Cardiac septum (tissue), 1 donor: Measurements from ENCODE around the gene NIPSNAP2. TPM values are rescaled to one million over a fixed set of nuclear protein-coding genes. Genes with fewer than 3 reads are reported as not detected.
"Not testable (repeated sequence)": the region's sequence is repeated elsewhere in the genome, so short reads cannot be mapped to it uniquely, and the experiment has no call there.

Source experiments
- DNase-seq: peaks from one replicate; pipeline ENCODE4 v3.0.0-alpha.2; 2020; ENCODE audit warnings: low spot score
- intact Hi-C: fragments of 100-400 bp; cut with DNase I; formaldehyde crosslinking; loops from one replicate; pipeline ENCODE4 v1.14.0; 2022
- long read RNA-seq: library from polyadenylated mRNA; unstranded; transcript quantifications from one replicate; pipeline ENCODE4 v2.0.0, GENCODE V29; 2021
- total RNA-seq: library from RNA; stranded (reverse); fragmentation: NEBNext Ultra II Directional; extraction: Animal tissue kit (Norgen Biotek cat#: 25700); gene quantifications from one replicate; pipeline ENCODE4 v1.2.1, GENCODE V29; 2021
- donor health status: DM: no; HTN: no; CAD: no.

NIPSNAP2 gene
- total RNA-seq, result 251 TPM
- long read RNA-seq, full-length matches to known transcripts, result 591 of 679 reads
- long read RNA-seq, partial matches to known transcripts, result 27 of 679 reads
- long read RNA-seq, other reads (novel, unspliced or antisense), result 61 of 679 reads

DNA sequence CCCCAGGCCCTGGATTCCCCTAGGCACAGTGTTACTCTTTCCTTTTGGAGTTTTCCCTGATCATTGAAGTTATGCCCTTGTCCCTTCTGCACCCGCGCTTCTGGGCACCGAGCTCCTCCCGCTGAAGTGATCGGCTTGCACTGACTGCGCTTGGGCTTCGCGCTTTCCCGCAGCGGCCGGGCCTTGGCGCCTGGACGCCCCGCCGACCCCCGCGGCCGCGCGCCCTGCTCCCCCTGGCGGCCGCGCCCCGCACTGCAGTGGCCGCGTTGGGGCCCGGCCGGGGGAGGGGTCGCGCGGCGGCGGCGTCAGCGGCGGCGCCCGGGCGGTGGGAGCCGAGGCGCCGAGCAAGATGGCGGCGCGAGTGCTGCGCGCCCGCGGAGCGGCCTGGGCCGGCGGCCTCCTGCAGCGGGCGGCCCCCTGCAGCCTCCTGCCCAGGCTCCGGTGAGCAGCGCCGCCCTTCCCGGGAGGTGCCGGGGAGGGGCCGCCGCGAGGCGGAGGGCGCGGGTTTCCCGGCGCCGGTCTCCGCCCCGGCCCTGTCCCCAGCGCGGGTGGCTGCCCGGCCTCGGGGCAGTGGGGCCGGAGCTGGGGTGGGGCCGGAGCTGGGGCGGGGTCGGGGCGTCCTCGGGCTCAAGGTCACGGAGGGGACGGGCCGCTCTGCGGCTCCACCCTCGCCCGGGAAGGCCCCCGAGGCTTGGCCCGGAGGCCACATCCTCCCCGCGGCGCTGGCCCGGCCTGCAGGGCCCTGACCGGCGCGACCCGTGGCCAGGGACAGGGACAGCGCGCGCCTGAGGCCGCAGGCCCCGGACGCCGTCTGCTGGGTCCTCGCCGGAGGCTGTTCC is at the start of gene NIPSNAP2:
TSS of gene NIPSNAP2 (plus strand) at position 325 of the 839 bp plus-strand sequence. CDS start at position 350, 25 bp downstream.
- DNase-seq, result peak; percentile 93
- intact Hi-C loops, result loop anchor here (1.0 to 5.0 kb wide), 4 partner anchors 13 to 322 kb away; partner anchors contain the start of genes CCT6A, MRPS17, PSPH and ZNF713

DNA sequence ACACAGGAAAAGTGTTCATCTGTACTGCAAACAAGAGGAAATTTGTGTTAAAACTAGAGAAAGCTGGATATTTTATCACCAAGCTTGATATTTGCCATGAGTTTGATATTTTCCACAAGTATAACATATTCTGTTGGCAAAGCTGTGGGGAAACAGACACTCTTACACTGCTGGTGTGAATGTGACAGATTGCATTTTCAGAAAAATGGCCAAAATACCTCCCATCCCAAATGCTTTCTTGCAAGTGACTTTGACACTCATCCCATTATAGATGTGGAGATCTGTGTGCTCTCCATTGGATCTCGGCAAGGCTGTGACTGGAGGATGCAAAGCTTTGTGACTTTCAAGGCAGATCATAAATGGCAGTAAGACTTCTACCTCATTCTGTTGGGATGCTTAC is 46.6 kb upstream of the NIPSNAP2 start:
- DNase-seq, result no peak
- intact Hi-C loops, result no loop called here

DNA sequence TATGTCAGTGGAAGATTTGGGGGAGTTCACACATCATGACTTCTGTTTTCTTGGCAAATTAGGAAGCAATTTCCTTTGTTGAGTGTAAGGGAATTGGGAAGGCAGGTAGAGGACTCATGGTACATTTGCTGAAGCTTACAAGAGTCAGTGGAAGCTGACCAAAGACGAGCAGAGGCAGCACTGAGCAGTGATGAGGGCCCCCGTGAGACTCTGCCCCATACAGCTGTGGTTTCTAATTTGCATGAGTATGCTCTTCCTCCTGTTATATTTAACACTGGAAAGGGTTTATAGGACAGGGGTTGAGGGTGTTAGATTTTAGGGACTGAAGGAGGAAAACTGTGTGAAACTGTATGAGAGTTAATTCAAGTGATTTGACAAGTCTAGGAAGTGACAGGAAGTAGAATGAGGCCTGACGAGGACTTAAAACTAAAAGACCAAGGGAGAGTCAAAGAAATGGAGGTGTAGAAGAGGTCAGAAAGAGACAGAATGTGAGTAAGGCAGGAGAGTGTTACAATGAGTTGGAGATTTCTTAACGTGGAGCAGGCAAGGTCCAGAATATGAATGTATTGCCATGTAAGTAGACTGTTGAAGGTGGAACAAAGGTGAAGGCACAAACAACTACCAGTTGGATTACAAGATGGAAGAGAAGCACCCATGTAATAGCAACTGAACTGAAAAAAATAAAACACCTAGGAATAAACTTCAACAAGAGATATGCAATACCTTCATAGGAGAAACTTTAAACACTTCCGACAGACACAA is 36.2 kb upstream of the NIPSNAP2 start:
- intact Hi-C loops, result no loop called here

DNA sequence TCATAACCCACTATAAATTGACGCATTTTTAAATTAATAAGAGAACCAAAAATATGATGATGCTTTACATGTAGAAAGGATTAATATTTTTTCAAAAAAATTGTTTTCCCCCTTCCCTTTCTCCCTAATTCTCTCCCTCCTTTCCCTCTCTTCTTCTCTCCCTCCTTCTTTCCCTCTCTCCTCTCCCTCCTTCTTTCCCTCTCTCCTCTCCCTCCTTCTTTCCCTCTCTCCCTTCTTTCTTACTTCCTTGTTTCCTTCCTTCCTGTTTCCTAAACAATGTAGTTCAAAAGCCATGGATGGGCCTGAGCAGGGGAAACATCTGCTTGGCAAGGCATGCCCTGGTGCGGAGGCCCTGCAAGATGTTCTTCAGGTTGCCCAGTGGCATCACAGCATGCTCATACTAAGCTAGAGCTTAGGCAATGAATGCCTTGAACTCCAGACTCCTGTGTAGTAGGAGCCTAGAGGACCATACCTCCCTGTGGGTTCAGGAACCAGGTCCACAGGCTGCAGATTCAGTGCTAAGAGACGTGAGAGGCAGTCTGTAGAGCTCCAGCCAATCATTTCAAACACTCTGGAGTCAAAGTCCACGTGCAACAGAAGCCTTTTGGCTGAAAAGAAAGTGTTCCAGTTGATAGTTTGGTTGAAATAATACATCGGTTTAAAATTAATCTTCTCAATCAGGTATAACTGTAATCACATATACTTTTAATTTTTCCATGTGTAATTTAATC is 32.8 kb upstream of the NIPSNAP2 start:
- DNase-seq, result no peak
- intact Hi-C loops, result no loop called here

More for the DNA sequence above, 36.2 kb upstream of the NIPSNAP2 start:
- DNase-seq, result no peak

DNA sequence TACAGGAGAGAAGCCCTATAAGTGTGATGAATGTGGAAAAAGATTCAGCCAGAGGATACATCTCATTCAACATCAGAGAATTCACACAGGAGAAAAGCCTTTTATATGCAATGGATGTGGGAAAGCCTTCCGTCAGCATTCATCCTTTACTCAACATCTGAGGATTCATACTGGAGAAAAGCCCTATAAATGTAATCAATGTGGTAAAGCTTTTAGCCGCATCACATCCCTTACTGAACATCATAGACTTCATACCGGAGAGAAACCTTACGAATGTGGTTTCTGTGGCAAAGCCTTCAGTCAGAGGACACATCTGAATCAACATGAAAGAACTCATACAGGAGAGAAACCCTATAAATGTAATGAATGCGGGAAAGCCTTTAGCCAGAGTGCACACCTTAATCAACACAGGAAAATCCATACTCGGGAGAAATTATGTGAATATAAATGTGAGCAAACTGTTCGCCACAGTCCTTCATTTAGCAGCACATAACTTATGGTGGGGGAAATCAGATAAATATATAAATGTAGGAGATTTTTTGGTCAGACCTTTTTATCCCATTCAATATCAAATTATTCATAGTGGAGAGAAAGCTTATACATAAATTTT is 24.8 kb upstream of the NIPSNAP2 start:
- intact Hi-C loops, result no loop called here
- no peak for DNase-seq

DNA sequence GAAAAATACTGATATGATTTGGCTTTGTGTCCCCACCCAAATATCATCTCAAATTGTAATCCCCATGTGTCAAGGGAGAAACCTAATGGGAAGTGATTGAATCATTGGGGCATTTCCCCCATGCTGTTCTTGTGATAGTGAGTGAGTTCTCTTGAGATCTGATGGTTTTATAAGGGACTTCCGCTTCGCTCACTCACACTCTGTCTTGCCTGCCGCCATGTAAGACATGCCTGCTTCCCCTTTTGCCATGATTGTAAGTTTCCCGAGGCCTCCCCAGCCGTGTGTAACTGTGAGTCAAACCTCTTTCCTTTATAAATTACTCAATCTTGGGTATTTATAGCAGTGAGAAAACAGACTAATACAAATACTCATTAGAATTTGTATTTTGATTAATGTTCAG is 17.8 kb upstream of the NIPSNAP2 start:
- intact Hi-C loops, result no loop called here
- DNase-seq, result no peak

DNA sequence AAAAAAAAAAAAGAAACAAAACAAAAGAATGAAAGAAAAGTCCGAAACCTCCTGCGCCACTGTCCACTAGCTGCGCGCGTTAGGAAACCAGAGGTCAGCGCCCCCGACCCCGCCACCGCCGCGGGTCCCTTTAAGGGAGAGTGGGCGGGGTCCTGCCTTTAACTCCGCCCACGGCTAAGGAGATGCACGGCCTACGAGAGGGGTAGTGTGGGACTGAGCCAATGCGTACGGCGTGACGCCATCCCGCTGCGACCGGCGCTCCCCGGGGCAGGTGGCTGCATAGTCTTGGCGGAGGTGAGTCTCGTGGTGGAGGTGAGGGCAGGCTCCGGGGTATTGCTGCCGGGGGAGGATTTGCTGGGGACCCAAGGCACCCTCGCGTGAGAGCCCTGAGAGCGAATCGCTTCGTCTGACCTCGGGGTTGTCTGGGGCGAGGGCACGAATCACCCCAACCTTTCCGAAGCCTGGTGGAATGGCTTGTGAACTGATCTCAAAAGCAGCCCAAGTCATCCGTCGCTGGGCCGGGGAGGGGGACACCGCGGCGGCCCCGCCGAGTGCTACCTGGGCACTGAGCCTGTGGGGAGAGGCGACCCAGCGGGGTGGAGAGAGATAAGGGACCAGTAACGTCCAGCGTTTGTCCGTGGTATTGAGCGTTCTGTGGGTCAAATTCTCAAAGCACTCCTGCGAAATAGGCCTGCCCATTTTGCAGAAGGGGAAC is 12.6 kb upstream of the NIPSNAP2 start, which contains the start of gene MRPS17:
TSS of gene MRPS17 (plus strand) at position 241 of the 715 bp plus-strand sequence. CDS start 1,319 bp downstream, outside the sequence.
- peak; percentile 96 for DNase-seq
- intact Hi-C loops, result loop anchor here (1.0 kb wide), 1 partner anchor 13 kb away; the partner anchor contains the start of gene NIPSNAP2

DNA sequence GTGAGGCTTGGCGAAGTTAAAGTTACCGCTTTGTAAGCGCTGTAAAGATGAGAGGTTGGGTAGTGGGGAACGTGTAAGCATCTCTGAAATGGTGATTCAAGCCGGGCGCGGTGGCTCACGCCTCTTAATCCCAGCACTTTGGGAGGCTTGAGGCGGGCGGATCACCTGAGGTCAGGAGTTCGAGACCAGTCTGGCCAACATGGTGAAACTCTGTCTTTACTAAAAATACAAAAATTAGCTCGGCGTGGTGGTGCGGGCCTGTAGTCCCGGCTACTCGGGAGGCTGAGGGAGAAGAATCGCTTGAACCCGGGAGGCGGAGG is 12.1 kb upstream of the NIPSNAP2 start:
- intact Hi-C loops, DNase-seq: not testable (repeated sequence)

DNA sequence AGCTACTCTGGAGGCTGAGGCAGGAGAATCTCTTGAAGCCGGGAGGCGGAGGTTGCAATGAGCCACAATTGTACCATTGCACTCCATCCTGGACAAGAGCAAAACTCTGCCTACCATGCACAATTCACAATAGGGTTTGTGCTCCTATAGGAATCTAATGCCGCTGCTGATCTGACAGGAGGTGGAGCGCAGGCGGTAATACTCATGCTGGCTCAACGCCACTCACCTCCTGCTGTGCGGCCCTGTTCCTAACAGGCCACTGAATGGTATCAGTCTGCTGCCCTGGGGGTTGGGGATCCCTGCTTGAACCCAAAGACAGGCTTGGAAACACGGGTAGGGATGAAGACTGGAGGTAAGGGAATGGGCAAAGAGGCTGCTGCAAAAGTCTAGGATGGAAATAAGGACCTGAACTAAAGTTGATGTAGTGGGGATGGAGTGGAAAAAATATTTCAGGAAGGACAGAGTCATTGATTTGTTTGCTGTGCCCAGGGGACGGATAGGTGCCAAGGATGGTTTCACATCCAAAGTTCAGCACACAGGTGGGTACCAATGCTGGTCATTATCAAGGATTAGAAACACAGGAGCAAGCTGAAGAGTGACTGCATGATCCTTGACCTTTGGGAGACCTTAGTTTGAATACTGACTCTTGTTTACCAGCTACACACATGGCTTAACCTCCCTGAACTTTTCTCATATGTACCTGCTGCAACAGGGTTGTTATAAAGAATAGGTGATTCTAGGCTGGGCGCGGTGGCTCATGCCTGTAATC is 10.5 kb upstream of the NIPSNAP2 start:
- intact Hi-C loops, result no loop called here
- no peak for DNase-seq

DNA sequence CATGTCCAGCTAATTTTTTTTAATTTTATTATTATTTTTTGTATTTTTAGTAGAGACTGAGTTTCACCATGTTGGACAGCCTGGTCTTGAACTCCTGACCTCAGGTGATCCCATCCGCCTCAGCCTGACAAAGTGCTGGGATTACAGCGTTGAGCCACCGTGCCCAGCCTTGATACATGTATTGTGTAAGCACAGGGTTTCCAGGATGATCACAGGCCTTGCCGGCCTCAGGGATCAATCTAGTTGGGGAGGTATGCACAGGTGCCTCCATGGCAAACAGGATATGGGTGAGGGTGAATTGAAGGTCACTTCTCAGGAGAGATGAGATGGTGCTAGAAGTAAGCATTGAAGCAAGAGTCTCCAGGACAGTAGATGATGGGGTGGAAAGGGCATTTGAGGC is 7.2 kb upstream of the NIPSNAP2 start:
- no peak for DNase-seq
- intact Hi-C loops, result no loop called here

DNA sequence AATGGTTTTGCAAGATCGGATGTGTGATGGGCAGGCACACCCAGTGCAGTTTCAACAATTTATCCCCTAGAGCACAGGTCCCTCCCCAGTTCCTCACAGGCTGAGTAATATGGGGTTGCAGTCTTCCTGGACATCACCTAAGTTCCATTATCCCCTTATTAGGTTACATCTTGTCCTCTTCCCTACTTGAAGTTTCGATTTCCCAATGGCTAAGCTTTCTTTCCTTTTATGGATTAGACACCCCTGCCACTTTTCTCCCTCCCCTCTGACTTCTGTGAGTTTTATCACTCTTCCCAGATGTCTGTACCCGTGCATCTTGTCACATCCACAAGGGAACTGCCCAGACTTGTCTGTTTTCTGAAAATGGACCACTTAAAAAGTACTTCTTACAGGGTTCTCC is 2.4 kb upstream of the NIPSNAP2 start:
- intact Hi-C loops, result loop anchor here (5.0 kb wide), 2 partner anchors 75 to 320 kb away; partner anchors contain the start of gene ZNF713
- no peak for DNase-seq

DNA sequence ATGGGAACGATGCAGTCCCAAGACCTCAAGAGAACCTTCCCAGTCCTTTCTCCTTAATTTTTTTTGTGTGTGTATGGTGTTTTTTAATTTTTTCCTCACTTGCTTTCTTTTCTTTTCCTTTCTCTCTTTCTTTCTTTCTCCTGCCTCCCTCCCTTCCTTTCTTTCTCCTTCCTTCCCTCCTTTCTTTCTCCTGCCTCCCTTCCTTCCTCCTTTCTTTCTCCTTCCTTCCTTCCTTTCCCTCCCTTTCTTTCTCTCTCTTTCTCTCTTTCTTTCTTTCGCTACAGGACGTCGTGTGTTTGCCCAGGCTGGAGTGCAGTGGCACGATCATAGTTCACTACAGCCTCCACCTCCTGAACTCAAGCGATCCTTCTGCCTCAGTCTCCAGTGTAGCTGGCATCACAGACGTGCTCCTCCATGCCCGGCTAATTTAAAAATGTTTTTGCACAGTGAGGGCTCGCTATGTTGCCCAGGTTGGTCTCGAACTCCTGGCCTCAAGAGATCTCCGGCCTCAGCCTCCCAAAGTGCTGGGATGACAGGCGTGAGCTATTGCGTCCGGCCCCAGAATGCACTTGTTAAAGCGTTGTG is 709 bp upstream of the NIPSNAP2 start:
- no peak for DNase-seq
- intact Hi-C loops, result loop anchor here (1.0 to 5.0 kb wide), 4 partner anchors 12 to 321 kb away; partner anchors contain the start of genes CCT6A, MRPS17, PSPH and ZNF713

DNA sequence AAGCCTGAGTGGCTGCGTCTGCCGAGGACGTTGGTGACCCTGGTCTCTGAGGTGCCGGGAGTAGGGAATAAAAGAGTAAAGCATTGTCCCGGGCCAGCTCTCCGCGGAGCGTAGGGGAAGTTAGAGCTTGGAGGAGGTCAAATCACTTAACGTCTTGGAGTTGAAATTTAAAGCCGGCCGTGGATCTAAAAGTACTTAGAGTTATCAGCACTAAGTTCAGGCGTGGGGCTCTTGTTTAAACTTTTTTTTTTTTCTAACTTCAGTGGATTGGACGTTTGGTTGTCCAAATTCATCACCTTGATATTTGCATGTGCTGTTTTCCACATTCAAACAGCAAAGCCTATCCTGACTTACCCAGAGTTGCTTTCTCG is 700 bp downstream of the NIPSNAP2 start:
- no peak for DNase-seq
- intact Hi-C loops, result loop anchor here (2.0 kb wide), 1 partner anchor 86 kb away; the partner anchor contains the start of genes CCT6A and PSPH

DNA sequence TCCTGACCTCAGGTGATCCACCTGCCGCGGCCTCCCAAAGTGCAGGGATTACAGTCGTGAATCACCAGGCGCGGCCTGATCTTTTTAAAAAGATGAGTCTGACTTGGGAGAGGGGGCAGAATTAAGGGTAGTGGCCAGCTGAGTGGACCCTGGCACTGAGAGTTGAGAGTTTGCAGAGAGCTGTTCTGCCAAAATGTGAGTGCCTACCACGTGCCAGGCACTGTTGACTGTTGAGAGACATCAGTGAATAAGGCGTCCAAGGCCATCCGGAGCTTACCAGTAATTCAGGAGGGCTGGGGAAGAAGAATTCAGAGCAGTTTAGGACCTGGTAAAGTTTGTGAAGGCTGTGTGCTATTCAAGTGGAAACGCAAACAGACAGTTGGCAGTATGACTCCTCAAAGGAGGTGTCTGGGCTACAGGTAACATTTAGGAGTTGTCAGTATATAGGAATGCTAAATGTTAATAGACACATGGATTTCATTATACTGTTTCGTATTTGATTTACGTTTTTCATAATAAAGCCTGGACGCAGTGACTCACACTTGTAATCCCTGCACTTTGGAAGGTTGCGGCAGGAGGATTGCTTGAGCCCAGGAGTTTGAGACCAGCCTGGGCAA is 1.5 kb downstream of the NIPSNAP2 start:
- intact Hi-C loops, result loop anchor here (2.0 kb wide), 1 partner anchor 85 kb away; the partner anchor contains the start of genes CCT6A and PSPH
- no peak for DNase-seq

DNA sequence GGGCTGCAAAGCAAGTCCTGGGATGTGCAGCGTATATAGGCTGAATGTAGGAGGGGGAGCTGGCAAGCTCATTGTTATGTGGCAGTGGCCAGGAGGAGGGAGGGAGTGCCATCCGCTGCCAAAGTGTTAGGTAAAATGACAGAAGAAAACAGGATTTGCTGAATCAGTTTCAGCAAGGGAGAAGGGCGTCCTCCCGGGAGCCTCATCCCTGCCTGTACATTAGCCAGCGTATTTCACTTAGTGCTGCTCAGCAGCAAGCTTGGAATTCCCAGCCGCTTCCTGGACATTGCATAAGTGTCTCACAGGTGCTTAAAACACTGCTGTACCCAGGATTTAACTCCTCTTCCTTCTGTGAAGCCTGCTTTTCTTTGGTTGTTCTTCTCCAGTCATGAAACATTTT is 2.5 kb downstream of the NIPSNAP2 start:
- intact Hi-C loops, result no loop called here
- DNase-seq, result no peak

DNA sequence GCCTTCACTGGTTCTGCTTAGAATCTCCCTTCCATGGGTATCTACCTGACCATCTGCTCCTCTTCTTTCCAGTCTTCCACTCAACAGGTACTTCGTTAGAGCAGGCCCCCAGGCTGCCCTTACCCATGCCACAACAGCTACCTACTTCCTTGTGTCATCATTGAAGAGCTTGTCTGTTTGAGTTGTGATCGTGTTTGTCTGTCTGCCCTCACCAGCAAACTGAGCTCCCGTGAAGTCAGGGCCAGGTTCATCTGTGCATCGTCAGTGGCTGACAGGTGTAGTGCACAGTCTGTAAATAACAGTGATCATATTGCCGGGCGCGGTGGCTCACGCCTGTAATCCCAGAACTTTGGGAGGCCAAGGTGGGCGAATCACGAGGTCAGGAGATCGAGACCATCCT is 5.0 kb downstream of the NIPSNAP2 start:
- DNase-seq, result no peak
- intact Hi-C loops, result no loop called here

DNA sequence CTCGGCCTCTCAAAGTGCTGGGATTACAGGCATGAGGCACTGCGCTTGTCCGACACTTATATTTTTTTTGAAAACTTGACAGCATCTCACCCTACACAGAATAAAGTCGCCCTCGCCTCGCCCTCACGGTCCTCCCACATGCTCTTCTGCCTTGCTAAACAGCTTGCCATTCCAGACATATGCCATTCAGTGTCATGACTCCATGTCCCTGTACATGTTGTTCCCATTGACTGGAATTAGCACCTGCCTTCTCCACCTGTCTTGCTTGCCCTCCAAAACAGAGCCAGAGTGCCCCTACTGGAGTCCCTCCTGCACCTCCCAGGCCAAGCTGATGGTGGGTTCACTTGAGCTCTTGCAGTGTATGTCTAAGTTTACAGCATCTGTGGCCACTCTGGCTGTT is 6.2 kb downstream of the NIPSNAP2 start:
- no peak for DNase-seq
- intact Hi-C loops, result loop anchor here (5.0 kb wide), 1 partner anchor 107 kb away; no protein-coding TSS in a partner anchor
